Suppressor macrophage (primary cell): ENCODE measurements around the gene FOXQ1.

Source experiments
- DNase-seq, 4 experiments: peaks; one replicate each; pipeline ENCODE4 v3.0.0-alpha.2; 2020 to 2022

FOXQ1 gene

GRCh38 chr6:1363729-1364572, 52.1 kb downstream of the FOXQ1 start:
- peak in 3 of 4 experiments; percentile 26 to 46 (median 45) for DNase-seq
